OCI-M2 (cell line): ENCODE results near the gene ZNF780B.
"Not testable (repeated sequence)": the region's sequence is repeated elsewhere in the genome, so short reads cannot be mapped to it uniquely, and the experiment has no call there.

Source experiments
- DNase-seq: peaks from one replicate; lab custom pipeline; 2025; ENCODE audit not compliant: unreplicated experiment; lab: John Stamatoyannopoulos, UW

Gene ZNF780B

DNA sequence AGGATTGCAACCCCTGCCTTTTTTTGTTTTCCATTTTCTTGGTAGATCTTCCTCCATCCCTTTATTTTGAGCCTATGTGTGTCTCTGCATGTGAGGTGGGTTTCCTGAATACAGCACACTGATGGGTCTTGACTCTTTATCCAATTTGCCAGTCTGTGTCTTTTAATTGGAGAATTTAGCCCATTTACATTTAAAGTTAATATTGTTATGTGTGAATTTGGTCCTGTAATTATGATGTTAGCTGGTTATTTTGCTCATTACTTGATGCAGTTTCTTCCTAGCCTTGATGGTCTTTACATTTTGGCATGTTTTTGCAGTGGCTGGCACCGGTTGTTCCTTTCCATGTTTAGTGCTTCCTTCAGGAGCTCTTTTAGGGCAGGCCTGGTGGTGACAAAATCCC lies 14.3 kb downstream of the ZNF780B start:
- DNase-seq: not testable (repeated sequence)

- not testable (repeated sequence) for DNase-seq
These were observed 18.0 kb downstream of the ZNF780B start for GRCh38 chr19:40038047-40038446.

- DNase-seq: no peak
These were observed 20.0 kb downstream of the ZNF780B start for GRCh38 chr19:40035996-40036395.

GRCh38 chr19:40033989-40034560 lies 22.0 kb downstream of the ZNF780B start:
- no peak for DNase-seq

- no peak for DNase-seq
These were observed 29.4 kb downstream of the ZNF780B start for GRCh38 chr19:40026597-40026970.

DNA sequence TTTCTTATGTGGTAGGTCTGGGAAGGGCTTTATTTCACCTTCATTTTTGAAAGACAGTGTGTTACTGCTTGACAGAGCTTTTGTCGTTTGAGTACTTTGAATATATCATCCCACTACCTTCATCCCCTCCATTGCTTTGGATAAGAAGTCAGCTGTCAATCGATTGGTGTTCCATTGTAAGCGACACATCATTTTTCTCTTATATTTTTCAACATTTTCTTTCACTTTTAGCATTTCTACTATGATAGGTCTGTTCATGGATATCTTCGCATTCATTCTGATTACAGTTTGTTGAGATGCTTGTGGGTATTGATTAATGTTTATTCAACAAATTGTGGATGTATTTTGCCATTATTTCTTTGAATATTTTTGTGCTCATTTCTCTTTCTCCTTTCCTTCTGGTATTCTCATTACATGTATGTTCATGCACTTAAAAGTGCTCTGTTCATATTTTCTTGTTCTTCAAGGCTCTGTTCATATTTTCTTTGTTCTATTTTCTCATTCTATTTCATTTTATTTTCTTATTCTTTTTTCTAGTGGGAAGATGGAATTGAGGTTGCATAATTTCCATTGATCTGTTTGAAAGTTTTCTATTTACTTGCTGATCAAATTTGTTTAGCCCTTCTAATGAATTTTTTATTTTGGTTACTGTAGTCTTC lies 30.0 kb downstream of the ZNF780B start:
- no peak for DNase-seq

- no peak for DNase-seq
These were observed 32.1 kb downstream of the ZNF780B start for GRCh38 chr19:40023969-40024368.

DNA sequence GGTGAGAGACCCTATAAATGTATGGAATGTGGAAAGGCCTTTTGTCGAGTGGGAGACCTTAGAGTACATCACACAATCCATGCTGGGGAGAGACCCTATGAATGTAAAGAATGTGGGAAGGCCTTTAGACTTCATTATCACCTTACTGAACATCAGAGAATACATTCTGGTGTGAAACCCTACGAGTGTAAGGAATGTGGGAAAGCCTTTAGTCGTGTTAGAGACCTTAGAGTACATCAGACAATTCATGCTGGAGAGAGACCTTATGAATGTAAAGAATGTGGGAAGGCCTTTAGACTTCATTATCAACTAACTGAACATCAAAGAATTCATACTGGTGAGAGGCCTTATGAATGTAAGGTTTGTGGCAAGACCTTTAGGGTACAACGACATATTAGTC lies 42.0 kb downstream of the ZNF780B start:
- no peak for DNase-seq

- no peak for DNase-seq
These were observed 46.4 kb downstream of the ZNF780B start for GRCh38 chr19:40009674-40010073.

DNA sequence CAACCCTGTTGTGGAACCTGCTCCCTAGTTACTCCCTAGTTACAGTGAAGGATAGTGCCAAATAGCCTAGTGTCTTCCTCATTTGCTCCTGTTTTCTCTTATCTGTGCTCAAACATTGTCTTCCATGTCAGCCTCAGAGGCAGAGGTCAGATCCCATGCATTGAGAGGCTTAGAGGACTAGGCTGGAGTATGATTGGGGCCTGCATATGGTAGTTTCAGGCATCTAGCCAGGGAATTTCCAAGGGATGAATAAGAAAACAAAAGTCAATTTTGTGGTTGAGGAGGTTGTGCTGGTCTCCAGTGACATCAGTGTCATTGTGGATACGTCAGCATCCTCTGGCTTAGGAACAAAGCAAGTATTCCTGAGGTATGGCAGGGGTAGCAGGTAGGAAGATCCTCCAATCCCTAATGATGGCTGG lies 49.7 kb downstream of the ZNF780B start:
- peak; percentile 52 for DNase-seq

DNA sequence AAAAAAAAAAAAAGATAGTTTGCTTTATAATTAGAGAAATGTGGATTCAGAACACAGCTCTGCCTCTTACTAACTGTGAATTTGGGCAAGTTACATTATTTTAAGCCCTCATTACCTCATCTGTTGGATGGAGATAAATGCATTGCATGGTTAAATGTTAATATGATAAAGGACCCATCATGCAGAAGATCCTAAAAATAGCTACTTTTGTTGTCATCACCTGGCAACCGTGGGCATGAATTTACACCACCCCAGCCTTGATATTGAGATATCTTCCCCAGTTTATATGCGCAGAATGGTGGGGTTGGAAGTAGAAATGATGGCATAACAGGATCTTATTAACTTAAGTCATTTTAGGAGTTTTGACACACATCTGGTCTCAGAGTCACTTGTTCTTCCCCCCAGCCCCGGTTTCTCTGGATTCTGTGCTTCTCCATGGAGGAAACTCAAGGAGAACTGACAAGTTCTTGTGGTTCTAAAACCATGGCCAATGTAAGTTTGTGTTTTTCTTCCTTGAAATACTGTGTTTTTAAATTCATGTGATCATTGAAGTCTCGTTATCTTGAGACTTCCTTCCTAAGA lies 50.2 kb downstream of the ZNF780B start:
- no peak for DNase-seq

DNA sequence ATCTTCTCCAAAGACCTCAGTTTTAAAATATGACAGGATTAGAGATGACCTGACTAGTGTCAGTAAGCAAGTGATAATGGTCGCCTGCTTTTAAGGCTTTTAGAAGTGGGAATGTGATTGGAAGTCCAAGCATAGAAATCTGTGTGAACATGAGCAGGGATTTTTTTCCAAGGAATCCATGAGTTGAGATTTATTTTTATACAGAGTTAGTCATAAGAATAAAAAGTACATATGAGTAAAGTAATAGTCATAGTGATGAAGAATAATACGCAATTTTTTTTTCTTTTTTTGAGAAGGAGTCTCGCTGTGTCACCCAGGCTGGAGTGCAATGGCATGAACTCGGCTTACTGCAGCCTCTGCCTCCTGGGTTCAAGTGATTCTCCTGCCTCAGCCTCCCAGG lies 57.5 kb downstream of the ZNF780B start:
- DNase-seq: no peak

DNA sequence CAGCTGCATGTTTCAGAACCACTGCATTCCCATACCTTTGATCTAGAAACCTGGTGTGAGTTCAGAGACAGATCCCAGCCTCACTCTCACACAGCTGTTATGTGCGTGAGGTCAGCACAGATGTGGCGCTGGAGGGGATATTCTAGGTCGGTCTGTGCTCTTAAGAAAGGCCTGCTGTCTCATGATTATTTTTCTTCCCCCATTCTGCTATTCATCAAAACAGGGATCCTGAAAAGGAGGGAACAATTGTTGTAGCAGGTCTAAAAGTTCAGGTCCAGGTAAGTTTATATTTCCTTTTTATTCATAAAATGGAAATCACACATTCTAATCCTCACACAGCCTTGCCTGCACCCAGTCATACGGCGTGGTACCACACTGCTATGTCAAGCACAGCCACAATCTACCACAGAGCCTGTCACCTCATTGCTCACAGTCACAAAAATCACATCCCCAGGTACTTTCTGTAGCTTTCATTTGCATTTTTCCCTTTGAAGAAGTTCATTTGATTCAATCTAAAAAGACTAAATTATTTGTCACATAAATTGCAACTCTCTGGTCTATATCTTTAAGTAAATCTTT lies 58.3 kb downstream of the ZNF780B start:
- no peak for DNase-seq

- peak; percentile 85 for DNase-seq
These were observed 59.0 kb downstream of the ZNF780B start, which contains the start of gene ZNF546 for GRCh38 chr19:39996811-39997637. TSS of gene ZNF546 (plus strand) at chr19:39997060. CDS start at chr19:39998327, 1,267 bp downstream.

DNA sequence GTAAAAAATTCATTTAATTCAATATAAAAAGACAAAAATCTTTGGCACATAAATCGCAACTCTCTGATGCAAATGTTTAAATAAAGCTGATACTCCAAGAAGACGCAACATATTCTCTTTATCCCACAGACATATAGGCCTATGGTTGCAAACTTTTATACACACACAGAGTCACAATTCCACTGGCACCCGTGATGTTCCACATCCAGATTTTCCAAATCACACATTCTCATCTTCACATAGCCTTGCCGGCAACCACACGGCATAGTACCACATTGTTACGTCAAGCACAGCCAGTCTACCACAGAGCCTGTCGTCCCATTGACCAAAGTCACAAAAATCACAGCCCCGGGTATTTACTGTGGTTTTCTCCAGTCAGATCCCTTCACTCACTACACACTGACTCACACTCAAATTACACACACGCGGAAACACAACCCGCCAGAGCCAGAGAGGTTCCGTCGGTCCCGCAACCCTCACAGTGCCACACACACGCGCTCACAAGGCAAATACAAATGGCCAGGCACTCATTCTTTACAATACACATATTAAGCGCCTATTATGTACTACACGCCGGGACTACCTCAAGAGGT lies 59.7 kb downstream of the ZNF780B start:
- DNase-seq: no peak

- DNase-seq: no peak
These were observed 60.2 kb downstream of the ZNF780B start for GRCh38 chr19:39995794-39996193.

DNA sequence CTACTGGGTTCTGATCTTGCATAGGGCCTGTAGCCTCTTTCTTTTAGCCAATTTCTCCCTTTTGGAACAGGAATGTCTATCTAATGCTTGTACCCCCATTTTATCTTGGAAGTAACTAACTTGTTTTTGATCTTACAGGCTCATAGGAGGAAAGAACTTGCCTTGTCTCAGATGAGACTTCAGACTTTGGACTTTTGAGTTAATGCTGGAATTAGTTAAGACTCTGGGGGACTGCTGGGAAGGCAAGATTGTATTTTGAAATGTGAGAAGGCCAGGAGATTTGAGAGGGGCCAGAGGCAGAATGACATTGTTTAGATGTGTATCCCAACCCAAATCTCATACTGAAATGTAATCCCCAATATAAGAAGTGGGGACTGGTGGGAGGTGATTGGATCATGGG lies 61.7 kb downstream of the ZNF780B start:
- no peak for DNase-seq

DNA sequence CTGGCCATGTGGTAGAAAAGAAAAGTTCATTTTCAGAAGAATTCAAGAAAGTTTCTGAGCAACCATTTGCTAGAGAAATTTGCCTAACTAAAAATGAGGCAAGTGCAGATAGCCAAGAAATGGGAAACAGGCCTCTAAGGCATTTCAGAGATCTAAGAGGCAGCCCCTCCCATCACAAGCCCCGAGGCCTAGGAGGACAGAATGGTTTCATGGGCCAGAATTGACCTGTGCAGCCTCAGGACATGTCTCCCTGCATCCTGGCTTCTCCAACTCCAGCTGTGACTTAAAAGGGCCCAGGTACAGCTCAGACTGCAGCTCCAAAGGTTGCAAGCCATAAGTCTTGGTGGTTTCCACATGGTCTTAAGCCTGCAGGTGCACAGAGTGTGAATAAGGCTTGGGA lies 62.4 kb downstream of the ZNF780B start:
- no peak for DNase-seq

DNA sequence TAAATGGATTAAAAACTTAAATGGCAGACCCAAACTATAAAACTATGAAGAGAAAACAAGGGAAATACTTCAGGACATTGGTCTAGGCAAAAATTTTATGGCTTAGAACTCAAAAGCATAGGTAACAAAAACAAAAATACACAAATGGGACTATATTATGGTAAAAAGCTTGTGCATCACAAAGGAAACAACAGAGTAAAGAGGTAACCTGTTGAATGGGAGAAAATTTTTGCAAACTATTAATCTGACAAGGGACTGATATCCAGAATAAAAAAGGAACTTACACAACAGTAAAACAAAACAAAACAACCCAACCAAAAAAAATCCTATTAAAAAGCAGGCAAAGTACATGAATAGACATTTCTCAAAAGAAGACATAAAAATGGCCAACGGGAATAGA lies 68.4 kb downstream of the ZNF780B start:
- DNase-seq: no peak

- DNase-seq: no peak
These were observed 68.9 kb downstream of the ZNF780B start for GRCh38 chr19:39987167-39987566.

GRCh38 chr19:39986643-39987042 lies 69.4 kb downstream of the ZNF780B start:
- DNase-seq: no peak
